Fibroblast of the aortic adventitia (primary cell): ENCODE results near the gene TM7SF3. TPM values are rescaled to one million over a fixed set of nuclear protein-coding genes. Genes with fewer than 3 reads are reported as not detected.

Source experiments
- DNase-seq: peaks from one replicate; pipeline ENCODE4 v3.0.0-alpha.2; 2010; ENCODE audit warnings: low read depth
- H3K4me3 ChIP-seq: 2 replicates; pipeline ENCODE4 v1.5.1; 2011; ENCODE audit warnings: low read depth, mild to moderate bottlenecking, control low read depth, low read length, moderate library complexity
- total RNA-seq: library from RNA; depleted of rRNA; stranded (reverse); fragments of >200 nt; gene quantifications from 2 replicates; pipeline ENCODE4 v1.2.3, GENCODE V29; 2012; ENCODE audit warnings: low replicate concordance
- TF ChIP-seq, protein P1 (sequence below): IDR thresholded peaks from 2 replicates; pipeline ENCODE4 v1.5.1; 2011; ENCODE audit warnings: mild to moderate bottlenecking, low read length, control low read depth, inconsistent platforms; ENCODE audit not compliant: insufficient read depth

TM7SF3 gene
- total RNA-seq, 1 donor: 67.7 TPM

DNA sequence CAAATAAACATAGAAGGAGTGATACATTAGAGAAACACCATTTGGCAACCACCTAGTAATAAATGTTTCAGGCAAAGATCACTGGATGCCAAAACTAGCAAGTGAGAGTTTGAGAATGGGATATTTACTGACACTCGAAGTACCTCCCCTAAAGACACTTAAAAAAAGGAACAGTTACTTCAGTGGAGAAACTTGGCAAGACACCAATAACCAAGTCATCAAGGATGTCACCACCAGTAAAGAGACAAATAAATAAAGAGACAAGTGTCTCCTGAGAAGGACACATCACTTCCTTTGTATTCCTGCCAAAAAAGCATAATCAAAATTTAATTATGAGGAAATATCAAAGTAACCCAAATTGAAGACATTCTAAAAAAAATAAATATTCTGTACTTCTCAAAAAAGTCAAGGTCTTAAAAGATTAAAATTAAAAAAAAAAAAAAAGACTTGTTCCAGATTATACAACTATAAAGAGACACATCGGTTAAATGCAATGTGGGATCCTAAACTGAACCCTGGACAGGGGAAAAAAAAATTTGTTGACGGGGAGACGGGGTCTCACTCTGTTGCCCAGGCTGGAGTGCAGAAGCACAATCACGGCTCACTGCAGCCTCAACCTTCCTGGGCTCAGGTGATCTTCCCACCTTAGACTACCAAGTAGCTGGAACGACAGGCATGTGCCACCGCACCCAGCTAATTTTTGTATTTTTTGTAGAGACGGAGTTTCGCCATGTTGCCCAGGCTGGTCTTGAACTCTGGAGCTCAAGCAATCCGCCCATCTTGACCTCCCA lies 26.4 kb downstream of the TM7SF3 start:
- TF ChIP-seq, protein P1, sequence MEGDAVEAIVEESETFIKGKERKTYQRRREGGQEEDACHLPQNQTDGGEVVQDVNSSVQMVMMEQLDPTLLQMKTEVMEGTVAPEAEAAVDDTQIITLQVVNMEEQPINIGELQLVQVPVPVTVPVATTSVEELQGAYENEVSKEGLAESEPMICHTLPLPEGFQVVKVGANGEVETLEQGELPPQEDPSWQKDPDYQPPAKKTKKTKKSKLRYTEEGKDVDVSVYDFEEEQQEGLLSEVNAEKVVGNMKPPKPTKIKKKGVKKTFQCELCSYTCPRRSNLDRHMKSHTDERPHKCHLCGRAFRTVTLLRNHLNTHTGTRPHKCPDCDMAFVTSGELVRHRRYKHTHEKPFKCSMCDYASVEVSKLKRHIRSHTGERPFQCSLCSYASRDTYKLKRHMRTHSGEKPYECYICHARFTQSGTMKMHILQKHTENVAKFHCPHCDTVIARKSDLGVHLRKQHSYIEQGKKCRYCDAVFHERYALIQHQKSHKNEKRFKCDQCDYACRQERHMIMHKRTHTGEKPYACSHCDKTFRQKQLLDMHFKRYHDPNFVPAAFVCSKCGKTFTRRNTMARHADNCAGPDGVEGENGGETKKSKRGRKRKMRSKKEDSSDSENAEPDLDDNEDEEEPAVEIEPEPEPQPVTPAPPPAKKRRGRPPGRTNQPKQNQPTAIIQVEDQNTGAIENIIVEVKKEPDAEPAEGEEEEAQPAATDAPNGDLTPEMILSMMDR: no peak
- H3K4me3 ChIP-seq: no peak overlapping the region
- no peak for DNase-seq

DNA sequence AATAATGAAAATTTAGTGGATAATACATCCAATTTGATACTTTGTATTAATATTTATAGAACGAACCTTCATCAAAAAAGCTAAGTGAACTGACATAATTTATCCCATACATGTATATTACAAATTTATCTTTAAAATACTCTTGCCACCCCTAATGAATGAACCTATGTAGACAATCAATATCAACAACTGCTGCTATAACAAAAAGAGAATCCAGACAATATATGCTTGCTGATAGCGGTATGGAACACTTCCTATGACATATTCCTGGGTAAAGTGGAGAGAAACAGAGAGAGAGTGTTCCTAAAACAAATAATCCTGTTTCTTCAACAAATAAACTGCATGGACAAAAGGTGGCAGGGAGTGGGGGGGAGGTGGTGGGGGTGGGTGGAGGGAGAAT lies 31.3 kb downstream of the TM7SF3 start:
- H3K4me3 ChIP-seq: no peak overlapping the region
- TF ChIP-seq, protein P1: no peak
- DNase-seq: no peak

DNA sequence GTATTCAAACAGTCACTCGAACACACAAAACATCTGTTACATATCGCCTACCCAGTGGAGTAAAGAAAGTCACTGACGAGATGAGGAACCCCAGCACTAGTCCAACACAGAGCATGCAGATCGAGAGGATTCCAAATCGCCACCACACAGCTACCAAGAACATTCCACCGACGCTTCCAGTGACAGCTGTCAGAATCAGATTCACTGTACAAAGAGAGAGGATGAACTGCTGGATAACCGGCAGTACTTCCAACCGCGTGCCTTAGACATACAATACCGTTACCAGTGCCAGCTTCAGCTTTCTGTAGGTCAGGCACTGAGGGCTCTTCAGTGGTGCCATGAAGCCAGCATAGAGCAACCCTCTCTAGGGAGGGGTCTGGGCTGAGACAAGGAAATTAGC lies 34.5 kb downstream of the TM7SF3 start:
- TF ChIP-seq, protein P1: no peak
- H3K4me3 ChIP-seq: no peak overlapping the region
- no peak for DNase-seq

DNA sequence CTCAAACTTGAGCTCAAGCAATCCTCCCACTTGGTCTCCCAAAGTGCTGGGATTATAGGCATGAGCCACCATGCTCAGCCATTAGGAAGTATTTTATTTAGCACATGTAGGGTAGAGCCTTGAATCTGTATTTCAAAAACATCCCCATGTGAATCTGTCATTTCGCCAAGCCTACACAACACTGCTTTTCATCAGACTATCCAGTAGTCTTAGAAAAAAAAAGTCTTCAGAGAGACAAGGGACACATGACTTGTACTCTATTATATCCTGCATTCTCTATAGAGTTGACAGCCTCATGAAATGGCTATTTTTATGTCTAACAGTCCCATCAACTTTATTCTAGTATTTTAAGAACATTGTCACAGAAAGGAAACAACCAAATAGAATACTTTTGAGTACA lies 35.4 kb downstream of the TM7SF3 start:
- no peak overlapping the region for H3K4me3 ChIP-seq
- TF ChIP-seq, protein P1: no peak
- DNase-seq: no peak

DNA sequence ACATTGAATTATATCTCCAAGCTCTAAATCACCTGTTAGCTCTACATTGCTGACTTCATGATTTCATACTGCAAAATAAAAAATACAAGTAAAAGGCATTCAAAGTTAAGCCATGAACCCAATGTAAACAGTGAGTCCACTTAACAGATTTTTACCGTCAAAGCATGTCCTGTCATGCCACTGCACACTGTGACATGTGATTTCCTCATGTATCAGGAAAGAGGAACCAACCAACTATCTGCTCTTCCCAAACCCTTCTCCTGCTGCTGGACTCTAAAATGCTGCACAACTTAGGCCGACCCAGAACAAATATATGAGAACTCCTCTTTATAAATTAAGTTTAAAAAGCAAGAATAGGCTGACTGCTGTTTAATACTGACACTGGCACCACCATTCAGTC lies 37.5 kb downstream of the TM7SF3 start:
- DNase-seq: no peak
- no peak overlapping the region for H3K4me3 ChIP-seq
- TF ChIP-seq, protein P1: no peak

DNA sequence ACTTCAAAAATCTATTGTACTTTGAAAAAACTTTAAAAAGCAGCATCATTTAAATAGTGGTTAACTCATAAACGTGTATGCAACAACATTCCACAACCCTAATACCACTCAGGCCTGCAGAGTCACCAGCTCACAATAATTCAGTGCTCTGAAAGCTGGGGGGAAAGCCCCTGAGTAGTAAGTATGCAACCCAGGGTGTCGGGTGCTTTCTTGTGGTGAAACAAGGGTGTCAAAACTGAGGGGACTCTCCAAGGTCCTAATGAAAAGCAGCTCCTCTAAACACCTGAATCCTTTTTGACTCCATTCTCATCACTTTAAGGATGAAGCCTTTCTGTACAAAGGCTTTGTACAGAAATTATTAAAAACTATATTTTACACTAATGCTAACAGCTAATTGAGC lies 42.2 kb downstream of the TM7SF3 start:
- TF ChIP-seq, protein P1: no peak
- no peak for DNase-seq
- no peak overlapping the region for H3K4me3 ChIP-seq

DNA sequence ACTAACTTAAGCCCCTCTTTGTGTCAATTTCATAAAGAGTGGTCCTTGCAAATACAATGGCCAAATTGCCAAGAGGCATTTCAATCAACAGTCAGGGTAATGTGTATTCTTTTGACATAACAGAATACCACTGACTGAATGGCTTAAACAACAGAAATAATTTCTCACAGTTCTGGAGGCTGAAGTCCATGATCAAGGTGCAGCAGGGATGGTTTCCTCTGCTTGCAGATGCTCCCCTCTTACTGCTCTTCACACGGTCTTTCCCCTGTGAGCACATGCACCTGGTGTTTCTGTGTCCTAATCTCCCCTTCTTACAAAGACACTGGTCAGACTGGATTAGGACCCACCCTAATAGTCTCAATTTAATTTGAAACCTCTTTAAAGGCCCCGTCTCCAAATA lies 44.0 kb downstream of the TM7SF3 start:
- H3K4me3 ChIP-seq: no peak overlapping the region
- TF ChIP-seq, protein P1: no peak
- DNase-seq: no peak
